NB4 (cell line): ENCODE measurements around the gene ARAP2.

ENCODE experiments used
- MYC ChIP-seq: IDR thresholded peaks from 2 replicates; pipeline ENCODE4 v1.6.1; 2011; ENCODE audit warnings: low read depth, low read length
- POLR2A ChIP-seq: IDR thresholded peaks from 2 replicates; pipeline ENCODE4 v1.6.1; 2011; ENCODE audit warnings: mild to moderate bottlenecking; ENCODE audit not compliant: insufficient read length; ENCODE audit errors: extremely low read depth
- TF ChIP-seq, protein P1 (sequence below): IDR thresholded peaks from one replicate; pipeline ENCODE4 v1.5.1; 2012; ENCODE audit warnings: low read depth, low read length

DNA sequence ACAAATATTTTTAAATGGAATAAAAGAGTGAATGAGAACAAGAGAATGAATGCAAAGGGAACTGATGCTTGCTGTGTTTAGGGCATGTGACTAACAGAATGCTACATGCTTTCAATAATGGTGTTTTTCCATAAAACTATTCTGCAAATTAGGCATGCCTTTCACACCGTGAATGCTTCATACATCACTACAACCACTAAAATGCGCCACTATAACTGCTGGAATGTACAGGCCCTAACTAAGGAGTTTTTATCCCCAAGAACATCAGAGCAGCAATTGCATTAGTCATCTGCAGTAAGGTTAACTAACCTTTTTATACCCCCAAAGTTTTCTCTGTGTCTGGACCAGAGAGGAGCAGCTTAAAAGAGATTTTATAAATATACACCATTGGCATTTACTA, 190.4 kb downstream of the ARAP2 start:
- TF ChIP-seq, protein P1, sequence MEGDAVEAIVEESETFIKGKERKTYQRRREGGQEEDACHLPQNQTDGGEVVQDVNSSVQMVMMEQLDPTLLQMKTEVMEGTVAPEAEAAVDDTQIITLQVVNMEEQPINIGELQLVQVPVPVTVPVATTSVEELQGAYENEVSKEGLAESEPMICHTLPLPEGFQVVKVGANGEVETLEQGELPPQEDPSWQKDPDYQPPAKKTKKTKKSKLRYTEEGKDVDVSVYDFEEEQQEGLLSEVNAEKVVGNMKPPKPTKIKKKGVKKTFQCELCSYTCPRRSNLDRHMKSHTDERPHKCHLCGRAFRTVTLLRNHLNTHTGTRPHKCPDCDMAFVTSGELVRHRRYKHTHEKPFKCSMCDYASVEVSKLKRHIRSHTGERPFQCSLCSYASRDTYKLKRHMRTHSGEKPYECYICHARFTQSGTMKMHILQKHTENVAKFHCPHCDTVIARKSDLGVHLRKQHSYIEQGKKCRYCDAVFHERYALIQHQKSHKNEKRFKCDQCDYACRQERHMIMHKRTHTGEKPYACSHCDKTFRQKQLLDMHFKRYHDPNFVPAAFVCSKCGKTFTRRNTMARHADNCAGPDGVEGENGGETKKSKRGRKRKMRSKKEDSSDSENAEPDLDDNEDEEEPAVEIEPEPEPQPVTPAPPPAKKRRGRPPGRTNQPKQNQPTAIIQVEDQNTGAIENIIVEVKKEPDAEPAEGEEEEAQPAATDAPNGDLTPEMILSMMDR, result no peak
- TF ChIP-seq POLR2A (no peak), MYC (no peak)
